AG10803 (cell line): ENCODE data around the gene WDPCP.

Experiments used
- DNase-seq: peaks from one replicate; pipeline ENCODE4 v3.0.0; 2010; ENCODE audit warnings: low read depth
- H3K4me3 ChIP-seq: 2 replicates; pipeline ENCODE4 v1.5.1; 2011; ENCODE audit warnings: mild to moderate bottlenecking, low read length, control low read depth
- CTCF ChIP-seq: conservative IDR thresholded peaks from 2 replicates; pipeline ENCODE4 v1.5.1; 2011; ENCODE audit warnings: mild to moderate bottlenecking, low read length, control low read depth, inconsistent platforms

Gene WDPCP

GRCh38 chr2:63537306-63537705, 51.0 kb downstream of the WDPCP start:
- peak; percentile 49 for DNase-seq
- no peak overlapping the region for H3K4me3 ChIP-seq
- TF ChIP-seq CTCF, result no peak

- H3K4me3 ChIP-seq, result no peak overlapping the region
- no peak for DNase-seq
These were observed 57.5 kb downstream of the WDPCP start for GRCh38 chr2:63530704-63531279.

DNA sequence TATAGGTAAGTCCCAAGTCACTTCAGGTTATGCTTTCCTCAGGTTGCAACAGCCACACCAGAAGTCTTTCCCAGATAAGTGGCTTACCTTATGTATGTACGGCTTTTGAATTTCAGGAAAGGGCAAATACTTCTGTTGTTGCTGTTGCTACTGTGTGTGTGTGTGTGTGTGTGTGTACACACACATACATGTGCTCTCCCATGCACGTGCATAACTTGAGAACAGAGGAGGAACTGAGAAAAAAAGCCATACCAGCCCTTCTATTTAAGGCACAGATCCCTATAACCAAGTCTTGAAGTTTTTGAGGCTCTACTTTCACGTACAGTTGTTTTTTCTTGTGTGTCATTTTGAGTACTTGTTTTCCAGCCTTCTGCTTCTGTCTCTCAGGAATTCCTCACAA, 62.4 kb downstream of the WDPCP start:
- no peak overlapping the region for H3K4me3 ChIP-seq
- no peak for DNase-seq
- TF ChIP-seq CTCF, result no peak

More at GRCh38 chr2:63530704-63531279, 57.5 kb downstream of the WDPCP start:
- no peak for TF ChIP-seq CTCF

DNA sequence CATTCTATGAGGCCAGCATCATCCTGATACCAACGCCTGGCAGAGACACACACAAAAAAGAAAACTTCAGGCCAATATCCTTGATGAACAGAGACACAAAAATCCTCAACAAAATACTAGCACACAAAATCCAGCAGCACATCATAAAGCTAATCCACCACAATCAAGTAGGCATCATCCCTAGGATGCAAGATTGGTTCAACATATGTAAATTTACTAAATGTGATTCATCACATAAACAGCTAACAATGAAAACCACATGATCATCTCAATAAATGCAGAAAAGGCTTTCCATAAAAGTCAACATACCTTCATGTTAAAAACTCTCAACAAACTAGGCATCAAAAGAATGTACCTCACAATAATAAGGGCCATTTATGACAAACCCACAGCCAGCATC, 65.3 kb downstream of the WDPCP start:
- no peak for TF ChIP-seq CTCF
- no peak for DNase-seq
- no peak overlapping the region for H3K4me3 ChIP-seq

DNA sequence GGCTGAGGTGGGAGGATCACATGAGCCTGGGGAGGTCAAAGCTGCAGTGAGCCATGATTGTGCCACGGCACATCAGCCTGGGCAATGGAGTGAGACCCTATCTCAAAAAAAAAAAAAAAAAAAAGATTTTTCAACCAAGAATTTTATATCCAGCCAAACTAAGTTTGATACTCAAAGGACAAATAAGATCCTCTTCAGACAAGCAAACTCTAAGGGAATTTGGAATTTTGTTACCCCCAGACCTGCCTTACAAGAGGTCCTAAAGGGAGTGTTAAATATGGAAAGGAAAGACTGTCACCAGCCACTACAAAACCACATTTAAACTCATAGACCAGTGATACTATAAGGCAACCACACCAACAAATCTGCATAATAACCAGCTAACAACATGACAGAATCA, 67.5 kb downstream of the WDPCP start:
- H3K4me3 ChIP-seq, result no peak overlapping the region

GRCh38 chr2:63514781-63515180, 73.5 kb downstream of the WDPCP start:
- no peak for TF ChIP-seq CTCF
- no peak overlapping the region for H3K4me3 ChIP-seq
- no peak for DNase-seq

More for the DNA sequence above, 67.5 kb downstream of the WDPCP start:
- no peak for TF ChIP-seq CTCF
- no peak for DNase-seq

- H3K4me3 ChIP-seq, result no peak overlapping the region
- TF ChIP-seq CTCF, result no peak
- no peak for DNase-seq
These were observed 74.0 kb downstream of the WDPCP start for GRCh38 chr2:63514237-63514716.
